M059J (cell line): ENCODE measurements around the gene AKAP17A. TPM values are rescaled to one million over a fixed set of nuclear protein-coding genes. Genes with fewer than 3 reads are reported as not detected.
A peak's percentile ranks its signal among the peaks of the same experiment; 100 is the strongest.
"Not testable (repeated sequence)": the region's sequence is repeated elsewhere in the genome, so short reads cannot be mapped to it uniquely, and the experiment has no call there.

Source experiments
- DNase-seq: peaks from one replicate; pipeline ENCODE4 v3.0.0-alpha.2; 2012; ENCODE audit warnings: low read depth
- total RNA-seq: library from RNA; depleted of rRNA; stranded (reverse); fragments of >200 nt; shearing (Covaris generic); gene quantifications from 2 replicates; pipeline ENCODE4 v1.2.3, GENCODE V29; 2014; rRNA removed

AKAP17A gene
- total RNA-seq = 14.7 and 21.3 TPM in 2 replicates

GRCh38 chrX:1591102-1591862, at the start of gene AKAP17A:
Gene AKAP17A, plus strand, starts transcription at chrX:1591604. Its CDS starts 1,859 bp downstream, at chrX:1593463.
- peak; percentile 87 for DNase-seq

GRCh38 chrX:1542994-1543725, 48.2 kb upstream of the AKAP17A start:
- no peak for DNase-seq

- DNase-seq = no peak
These were observed 45.5 kb upstream of the AKAP17A start for GRCh38 chrX:1545776-1546408.

- no peak for DNase-seq
These were observed 44.6 kb upstream of the AKAP17A start for GRCh38 chrX:1546691-1547251.

GRCh38 chrX:1551959-1552546, 39.4 kb upstream of the AKAP17A start:
- no peak for DNase-seq

GRCh38 chrX:1554469-1555210, 36.8 kb upstream of the AKAP17A start:
- DNase-seq = no peak

GRCh38 chrX:1555370-1555769, 36.0 kb upstream of the AKAP17A start:
- DNase-seq = no peak

GRCh38 chrX:1557442-1557841, 34.0 kb upstream of the AKAP17A start:
- not testable (repeated sequence) for DNase-seq

GRCh38 chrX:1558761-1559468, 32.5 kb upstream of the AKAP17A start:
- no peak for DNase-seq

GRCh38 chrX:1561164-1561563, 30.2 kb upstream of the AKAP17A start:
- DNase-seq = no peak

- DNase-seq = not testable (repeated sequence)
These were observed 27.3 kb upstream of the AKAP17A start for GRCh38 chrX:1564077-1564476.

- no peak for DNase-seq
These were observed 26.4 kb upstream of the AKAP17A start for GRCh38 chrX:1564750-1565683.

- DNase-seq = not testable (repeated sequence)
These were observed 17.2 kb upstream of the AKAP17A start for GRCh38 chrX:1574181-1574580.

GRCh38 chrX:1576201-1576992, 15.0 kb upstream of the AKAP17A start:
- DNase-seq = no peak

GRCh38 chrX:1577845-1578244, 13.6 kb upstream of the AKAP17A start:
- DNase-seq = no peak

GRCh38 chrX:1578511-1579173, 12.8 kb upstream of the AKAP17A start:
- peak; percentile 42 for DNase-seq

- peak; percentile 70 for DNase-seq
These were observed 10.3 kb upstream of the AKAP17A start for GRCh38 chrX:1581132-1581531.
